Hair follicle dermal papilla cell (primary cell): ENCODE measurements around the gene TSR2. TPM values are rescaled to one million over a fixed set of nuclear protein-coding genes. Genes with fewer than 3 reads are reported as not detected.

Experiments used
- total RNA-seq: library from RNA; depleted of rRNA; stranded (reverse); fragments of >200 nt; gene quantifications from 2 replicates; pipeline ENCODE4 v1.2.3, GENCODE V29; 2012

The TSR2 gene, protein sequence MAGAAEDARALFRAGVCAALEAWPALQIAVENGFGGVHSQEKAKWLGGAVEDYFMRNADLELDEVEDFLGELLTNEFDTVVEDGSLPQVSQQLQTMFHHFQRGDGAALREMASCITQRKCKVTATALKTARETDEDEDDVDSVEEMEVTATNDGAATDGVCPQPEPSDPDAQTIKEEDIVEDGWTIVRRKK
- total RNA-seq: 9.1 and 10.7 TPM in 2 replicates

DNA sequence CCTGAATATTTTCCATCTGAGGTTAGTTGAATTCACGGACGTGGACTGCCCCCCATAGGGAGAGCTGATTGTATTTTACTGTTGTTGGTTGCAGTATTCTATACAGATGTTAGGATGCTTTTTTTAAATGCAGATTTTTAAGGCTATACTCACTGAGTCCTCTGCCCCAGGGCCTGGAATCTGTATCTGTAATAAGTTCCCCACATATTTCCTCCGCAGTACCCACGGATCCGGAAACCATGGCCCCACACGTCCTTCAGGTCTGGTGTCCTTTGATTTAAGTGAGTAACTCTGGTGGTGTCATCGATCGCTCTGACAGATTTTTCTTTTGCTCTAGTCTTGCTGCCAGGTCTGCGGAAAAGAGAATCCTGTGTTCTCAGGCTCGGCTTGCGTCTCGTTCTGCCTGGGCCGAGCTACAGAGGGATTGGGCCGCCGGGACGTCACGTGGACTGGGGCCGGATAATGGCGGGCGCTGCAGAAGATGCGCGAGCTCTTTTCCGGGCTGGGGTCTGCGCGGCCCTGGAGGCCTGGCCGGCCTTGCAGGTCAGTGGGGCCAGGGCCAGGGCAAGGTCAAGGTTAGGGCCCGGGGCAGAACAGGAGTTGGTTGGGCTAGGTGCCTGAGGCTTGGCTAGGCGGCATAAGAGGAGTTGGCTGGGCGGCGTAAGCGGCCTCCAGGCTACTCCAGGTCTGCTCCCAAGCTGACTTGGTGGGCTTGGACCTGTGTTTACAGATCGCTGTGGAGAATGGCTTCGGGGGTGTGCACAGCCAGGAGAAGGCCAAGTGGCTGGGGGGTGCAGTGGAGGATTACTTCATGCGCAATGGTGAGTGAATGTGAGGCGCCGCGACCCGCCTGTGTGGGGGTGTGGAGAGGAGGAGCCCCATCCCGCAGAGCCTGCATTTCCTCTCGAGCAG lies at the start of gene TSR2:
Gene TSR2 (plus strand): TSS at position 445 of the 912 bp plus-strand sequence. CDS start 18 bp downstream, at position 463.

Other genes with a start within 250 kb of the TSR2 start
- 2.9 and 4.9 TPM in 2 replicates for gene WNK3, start 82.4 kb upstream of the TSR2 start, total RNA-seq
- gene FGD1, start 55.8 kb downstream of the TSR2 start, total RNA-seq: 12.5 and 14.4 TPM in 2 replicates
- gene GNL3L, start 89.8 kb downstream of the TSR2 start, total RNA-seq: 38.7 and 44.0 TPM in 2 replicates